ENCODE data around the gene BOK. TPM values are rescaled to one million over a fixed set of nuclear protein-coding genes. Genes with fewer than 3 reads are reported as not detected.

Gene BOK
- total RNA-seq, 2 donors from 2014 or later, result 0.10 TPM; not detected in 1

DNA sequence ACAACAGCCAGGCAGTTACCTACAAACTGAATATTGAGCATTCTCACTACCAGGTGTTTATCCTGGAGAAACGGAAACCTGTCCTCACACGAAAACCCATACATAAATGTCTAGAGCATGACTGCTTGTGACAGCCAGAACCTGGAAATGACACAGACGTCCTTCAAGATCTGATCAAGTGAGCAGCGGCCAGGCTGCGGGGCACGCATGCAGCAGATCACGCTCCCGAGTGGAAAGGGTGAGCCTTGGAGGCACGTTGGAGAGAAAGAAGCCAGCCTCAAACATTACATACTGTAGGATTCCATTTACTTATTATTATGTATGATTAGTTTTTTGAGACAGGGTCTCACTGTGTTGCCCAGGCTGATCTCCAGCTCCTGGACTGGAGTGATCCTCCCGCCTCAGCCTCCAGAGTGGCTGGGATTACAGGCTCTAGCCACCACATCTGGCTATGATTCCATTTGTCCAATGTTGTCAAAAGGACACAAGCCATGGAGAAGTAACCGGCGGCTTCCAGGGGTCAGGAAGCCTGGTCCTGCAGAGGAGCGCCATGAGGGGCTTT, 27.3 kb upstream of the BOK start:
- ATAC-seq (replicated peaks in 1 of 2) (no peak), DNase-seq (no peak)
- Mint-ChIP-seq H3K27ac (no peak overlapping the region), H3K9me3 (peaks cover 0 to 2% of the 10 kb centered on the region in 2 donors), H3K36me3 (ENCODE audit: insufficient read depth in 2 of 2) (no peaks in the 10 kb centered on the region), H3K4me1 (ENCODE audit: low read depth) (no peaks in the 10 kb centered on the region), H3K27me3 (ENCODE audit: low read depth) (no peaks in the 10 kb centered on the region), H3K4me3 (no peak overlapping the region)

- no peaks in the 10 kb centered on the region for H3K36me3 Mint-ChIP-seq (ENCODE audit: insufficient read depth in 2 of 2)
Measured at GRCh38 chr2:241532168-241532567, 26.4 kb upstream of the BOK start.

DNA sequence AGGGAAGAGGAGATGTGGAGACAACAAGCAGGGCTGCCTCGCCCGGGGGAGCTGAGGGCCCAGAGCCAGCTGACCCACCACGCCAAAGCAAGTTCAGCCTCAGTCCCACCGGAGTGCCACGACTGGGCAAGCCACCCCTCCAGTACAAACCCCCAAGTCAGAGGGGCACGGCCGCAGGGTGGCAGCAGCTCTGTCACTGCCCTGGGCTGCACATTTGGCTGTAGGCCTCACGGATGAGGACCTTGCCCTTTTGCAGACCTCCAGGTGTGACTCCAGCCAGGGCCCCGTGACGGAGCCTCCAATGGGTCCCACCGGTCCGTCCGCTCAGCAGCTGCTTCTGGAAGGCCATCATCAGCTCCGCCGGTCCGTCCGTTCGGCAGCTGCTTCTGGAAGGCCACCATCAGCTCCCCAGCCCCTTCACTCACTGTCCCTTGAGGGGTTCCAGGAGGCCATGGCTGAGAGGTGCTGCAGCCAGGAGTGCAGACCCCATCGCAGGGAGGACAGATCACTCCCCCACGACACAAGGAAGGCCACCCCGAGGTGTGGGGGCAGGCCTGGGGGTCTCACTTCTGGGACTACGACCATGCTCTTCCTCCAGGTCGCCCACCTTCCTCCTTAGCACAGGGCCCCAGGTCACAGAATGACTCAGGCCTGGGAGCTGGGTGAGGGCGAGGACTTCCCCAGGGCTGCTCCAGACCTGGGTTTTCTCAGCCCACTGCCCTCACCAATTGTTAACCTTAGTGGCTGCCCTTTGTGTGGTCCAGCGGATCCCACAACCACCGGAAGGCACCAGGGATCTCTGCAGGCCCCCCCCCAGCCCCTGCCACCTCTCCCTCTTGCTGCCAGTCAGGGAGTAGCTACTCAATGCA, 25.6 kb upstream of the BOK start:
- H3K4me3 Mint-ChIP-seq, result no peak overlapping the region
- H3K9me3 Mint-ChIP-seq, result no peaks in the 10 kb centered on the region
- DNase-seq (no peak), ATAC-seq (replicated peaks in 1 of 2) (no peak)
- no peak overlapping the region for H3K27ac Mint-ChIP-seq
- H3K36me3 Mint-ChIP-seq (ENCODE audit: insufficient read depth in 2 of 2), result no peaks in the 10 kb centered on the region
- H3K27me3 Mint-ChIP-seq (ENCODE audit: low read depth), result no peaks in the 10 kb centered on the region
- H3K4me1 Mint-ChIP-seq (ENCODE audit: low read depth), result no peaks in the 10 kb centered on the region

More at GRCh38 chr2:241532168-241532567, 26.4 kb upstream of the BOK start:
- Mint-ChIP-seq H3K27ac (no peak overlapping the region), H3K9me3 (no peaks in the 10 kb centered on the region), H3K4me3 (no peak overlapping the region), H3K27me3 (ENCODE audit: low read depth) (no peaks in the 10 kb centered on the region), H3K4me1 (ENCODE audit: low read depth) (no peaks in the 10 kb centered on the region)
- DNase-seq, result no peak
- ATAC-seq (replicated peaks in 1 of 2), result no peak

DNA sequence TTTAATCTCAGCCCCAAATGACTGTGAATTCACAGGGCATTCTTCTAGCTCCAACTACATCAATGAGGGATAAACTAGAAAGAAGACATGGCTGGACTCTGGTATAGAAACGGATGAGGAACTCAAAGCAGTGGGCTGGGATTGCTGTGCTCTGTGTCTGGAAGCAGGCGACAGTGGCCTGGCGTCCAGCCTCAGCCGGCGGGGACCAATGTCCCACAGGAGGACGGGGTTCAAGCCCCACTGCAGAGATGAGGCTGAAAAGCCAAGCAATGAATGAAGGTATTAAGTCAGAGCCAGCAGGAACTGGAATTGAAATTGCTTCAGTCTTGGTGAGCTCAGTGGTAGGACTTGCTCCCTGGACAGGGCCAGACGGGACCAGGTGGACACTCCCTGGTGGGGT, 24.3 kb upstream of the BOK start:
- Mint-ChIP-seq H3K9me3 (no peaks in the 10 kb centered on the region), H3K4me1 (ENCODE audit: low read depth) (no peaks in the 10 kb centered on the region), H3K27ac (no peak overlapping the region), H3K4me3 (no peak overlapping the region), H3K36me3 (ENCODE audit: insufficient read depth in 2 of 2) (no peaks in the 10 kb centered on the region), H3K27me3 (ENCODE audit: low read depth) (peaks cover 10% of the 10 kb centered on the region)
- no peak for DNase-seq
- no peak for ATAC-seq (replicated peaks in 1 of 2)

GRCh38 chr2:241534701-241535375, 23.7 kb upstream of the BOK start:
- DNase-seq, result no peak
- no peaks in the 10 kb centered on the region for H3K9me3 Mint-ChIP-seq
- H3K36me3 Mint-ChIP-seq (ENCODE audit: insufficient read depth in 2 of 2), result no peaks in the 10 kb centered on the region
- no peak for ATAC-seq (replicated peaks in 1 of 2)
- H3K27me3 Mint-ChIP-seq (ENCODE audit: low read depth), result peaks cover 10% of the 10 kb centered on the region
- H3K4me1 Mint-ChIP-seq (ENCODE audit: low read depth), result no peaks in the 10 kb centered on the region
- no peak overlapping the region for H3K4me3 Mint-ChIP-seq
- H3K27ac Mint-ChIP-seq, result no peak overlapping the region

- Mint-ChIP-seq H3K4me3 (no peak overlapping the region), H3K36me3 (ENCODE audit: insufficient read depth in 2 of 2) (no peaks in the 10 kb centered on the region), H3K4me1 (ENCODE audit: low read depth) (peaks cover 6% of the 10 kb centered on the region), H3K9me3 (no peaks in the 10 kb centered on the region), H3K27me3 (ENCODE audit: low read depth) (peaks cover 10% of the 10 kb centered on the region), H3K27ac (no peak overlapping the region)
- ATAC-seq (replicated peaks in 1 of 2) (no peak), DNase-seq (no peak)
Measured at GRCh38 chr2:241535871-241536655, 22.5 kb upstream of the BOK start.

GRCh38 chr2:241538838-241539615, 19.5 kb upstream of the BOK start:
- H3K27me3 Mint-ChIP-seq (ENCODE audit: low read depth), result peaks cover 16% of the 10 kb centered on the region
- ATAC-seq (replicated peaks in 1 of 2) (no peak), DNase-seq (no peak)
- no peak overlapping the region for H3K4me3 Mint-ChIP-seq
- no peak overlapping the region for H3K27ac Mint-ChIP-seq
- H3K36me3 Mint-ChIP-seq (ENCODE audit: insufficient read depth in 2 of 2), result no peaks in the 10 kb centered on the region
- peaks cover 6% of the 10 kb centered on the region for H3K4me1 Mint-ChIP-seq (ENCODE audit: low read depth)
- H3K9me3 Mint-ChIP-seq, result no peaks in the 10 kb centered on the region

DNA sequence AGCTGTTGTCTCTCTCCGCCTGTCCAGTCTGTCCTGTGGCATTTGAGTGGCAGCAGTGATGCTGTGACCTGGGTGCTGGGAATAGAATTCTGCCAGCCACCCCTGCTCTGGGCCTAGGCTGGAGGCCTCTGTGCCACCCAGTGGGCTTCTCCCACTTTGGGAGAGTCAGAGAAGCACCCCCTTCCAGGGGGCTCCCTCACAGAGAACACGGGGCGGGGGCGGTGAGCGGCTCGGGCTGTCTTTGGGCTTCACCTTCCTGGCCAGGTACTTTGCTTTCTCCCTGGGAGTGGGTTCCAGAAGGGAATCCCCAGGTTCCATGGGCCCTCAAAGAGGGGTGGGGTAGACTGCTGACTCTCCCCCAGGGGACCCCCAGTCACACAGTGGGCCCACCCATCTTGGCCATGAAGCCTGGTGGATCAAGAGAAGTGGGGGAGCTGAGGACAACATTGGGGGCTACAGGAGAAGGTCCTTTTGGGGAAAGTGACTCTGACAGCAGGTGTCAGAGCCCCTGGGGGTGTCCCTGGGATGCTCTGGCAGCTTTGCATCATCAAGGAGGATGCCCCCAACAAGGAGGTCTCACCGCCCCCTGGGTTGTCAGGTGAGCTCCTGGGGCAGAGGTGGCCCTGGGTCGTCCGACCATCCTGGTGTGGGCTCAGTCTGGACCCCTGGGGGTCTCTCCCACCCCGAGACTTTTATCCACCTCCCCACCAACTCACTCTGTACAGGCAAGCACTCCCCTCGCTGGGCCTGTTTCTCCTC, 18.8 kb upstream of the BOK start:
- DNase-seq, result no peak
- no peak for ATAC-seq (replicated peaks in 1 of 2)
- H3K4me3 Mint-ChIP-seq, result no peak overlapping the region
- H3K27ac Mint-ChIP-seq, result no peak overlapping the region
- H3K4me1 Mint-ChIP-seq (ENCODE audit: low read depth), result peaks cover 6% of the 10 kb centered on the region
- H3K9me3 Mint-ChIP-seq, result no peaks in the 10 kb centered on the region
- peaks cover 16% of the 10 kb centered on the region for H3K27me3 Mint-ChIP-seq (ENCODE audit: low read depth)
- no peaks in the 10 kb centered on the region for H3K36me3 Mint-ChIP-seq (ENCODE audit: insufficient read depth in 2 of 2)

DNA sequence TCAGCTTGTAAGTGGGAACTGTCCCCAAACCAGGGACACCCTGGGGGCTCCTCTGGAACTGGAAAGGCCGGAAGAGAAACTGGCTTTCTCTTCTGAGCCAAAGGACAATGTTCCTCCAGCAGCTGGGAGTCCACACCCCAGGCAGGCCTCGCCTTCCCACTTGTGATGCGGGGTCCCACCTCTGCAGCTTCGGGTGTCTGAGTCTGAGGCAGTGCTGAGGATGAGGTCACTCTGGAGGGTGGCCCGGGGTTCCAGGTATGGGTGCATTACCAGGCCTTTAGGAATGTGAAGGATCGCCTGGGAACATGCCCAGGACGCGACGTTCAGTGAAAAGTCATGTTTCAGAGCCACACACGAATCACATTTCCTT, 18.2 kb upstream of the BOK start:
- Mint-ChIP-seq H3K27ac (no peak overlapping the region), H3K9me3 (no peaks in the 10 kb centered on the region), H3K4me1 (ENCODE audit: low read depth) (peaks cover 6% of the 10 kb centered on the region), H3K36me3 (ENCODE audit: insufficient read depth in 2 of 2) (no peaks in the 10 kb centered on the region), H3K27me3 (ENCODE audit: low read depth) (peaks cover 16% of the 10 kb centered on the region), H3K4me3 (peak overlapping the region; percentile 60 to 78)
- DNase-seq (no peak), ATAC-seq (replicated peaks in 1 of 2) (no peak)

DNA sequence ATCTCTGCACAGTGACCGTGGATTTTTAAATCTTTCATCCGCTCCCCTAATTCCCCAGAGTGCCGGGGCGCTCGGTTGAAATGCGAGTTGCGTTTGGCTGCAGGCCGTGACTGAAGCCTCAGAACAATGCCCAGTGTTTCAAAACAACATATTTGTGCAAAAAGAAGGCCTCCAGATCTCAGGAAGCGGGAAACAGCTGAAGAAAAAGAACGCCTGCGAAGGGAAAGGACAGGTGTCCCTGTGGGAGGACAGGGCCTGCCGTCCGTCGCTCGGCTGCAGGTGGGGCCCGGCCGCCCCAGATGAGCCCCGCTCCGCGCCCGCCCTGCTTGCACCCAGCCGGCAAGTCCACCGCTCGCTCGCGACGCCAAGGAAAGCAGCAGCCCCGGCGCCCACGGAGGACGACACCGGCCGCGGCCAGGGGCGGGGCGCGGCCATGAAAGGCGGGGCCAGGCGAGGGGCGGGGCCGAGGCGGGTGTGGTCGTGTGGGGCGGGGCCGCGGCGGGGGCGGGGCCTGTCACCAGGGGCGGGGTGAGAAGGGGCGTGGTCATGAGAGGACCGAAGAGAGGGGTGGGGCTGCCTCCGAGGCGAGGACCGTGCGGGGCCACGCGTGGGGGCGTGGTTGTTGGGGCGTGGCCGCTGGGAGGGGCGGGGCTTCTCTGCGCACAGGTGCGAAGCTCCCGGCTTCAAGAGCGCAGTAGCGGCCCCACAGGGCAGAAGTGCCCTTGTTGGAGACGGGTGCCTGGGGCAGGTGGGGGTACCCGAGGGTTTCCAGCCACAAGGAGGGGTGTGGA, 17.6 kb upstream of the BOK start:
- H3K9me3 Mint-ChIP-seq, result no peaks in the 10 kb centered on the region
- H3K36me3 Mint-ChIP-seq (ENCODE audit: insufficient read depth in 2 of 2), result no peaks in the 10 kb centered on the region
- ATAC-seq (replicated peaks in 1 of 2) (peak; percentile 82 to 83), DNase-seq (peak; percentile 72 to 74)
- H3K27ac Mint-ChIP-seq, result no peak overlapping the region
- peak overlapping the region; percentile 60 to 78 for H3K4me3 Mint-ChIP-seq
- H3K27me3 Mint-ChIP-seq (ENCODE audit: low read depth), result peaks cover 16% of the 10 kb centered on the region
- peaks cover 6% of the 10 kb centered on the region for H3K4me1 Mint-ChIP-seq (ENCODE audit: low read depth)

DNA sequence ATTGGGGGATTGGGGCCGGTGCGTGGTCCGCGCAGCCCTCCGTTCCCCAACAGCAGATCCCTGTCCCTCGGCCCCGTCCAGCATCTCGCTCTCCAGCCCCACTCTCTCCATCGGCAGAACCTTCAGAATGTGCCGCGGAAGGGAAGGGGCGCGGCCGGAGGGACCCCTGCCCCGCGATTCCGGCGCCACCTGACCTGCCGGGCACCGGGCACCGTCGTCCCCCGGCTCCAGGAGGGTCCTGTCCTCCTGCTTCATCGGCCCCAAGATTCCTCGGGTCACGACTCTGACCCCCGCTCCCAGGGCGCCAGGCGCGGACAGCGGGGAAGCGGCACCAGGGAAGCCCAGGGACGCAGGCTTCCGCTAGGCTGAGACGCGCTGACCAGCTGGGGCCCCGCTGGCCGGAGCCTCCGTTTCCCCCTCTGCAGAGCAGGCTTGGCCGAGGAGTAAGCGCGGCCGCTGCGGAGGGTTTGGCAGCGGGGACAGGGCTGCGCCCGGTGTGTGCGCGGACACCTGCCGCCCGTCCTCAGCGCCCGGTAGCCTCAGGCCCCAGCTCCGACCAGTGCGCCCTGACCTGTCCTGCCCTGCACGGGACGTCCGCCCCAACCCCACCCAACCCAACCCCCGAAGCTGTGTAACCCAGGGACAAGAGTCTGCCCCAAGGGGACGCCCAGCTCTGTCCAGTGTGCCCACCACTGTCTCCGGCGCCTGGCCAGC, 16.8 kb upstream of the BOK start:
- peak overlapping the region in 1 of 2 donors; percentile 51 for H3K4me3 Mint-ChIP-seq
- peaks cover 16% of the 10 kb centered on the region for H3K27me3 Mint-ChIP-seq (ENCODE audit: low read depth)
- H3K27ac Mint-ChIP-seq, result no peak overlapping the region
- ATAC-seq (replicated peaks in 1 of 2) (no peak), DNase-seq (no peak)
- no peaks in the 10 kb centered on the region for H3K36me3 Mint-ChIP-seq (ENCODE audit: insufficient read depth in 2 of 2)
- H3K9me3 Mint-ChIP-seq, result no peaks in the 10 kb centered on the region
- peaks cover 6% of the 10 kb centered on the region for H3K4me1 Mint-ChIP-seq (ENCODE audit: low read depth)

All from activated T-cell treated with anti-CD3 and anti-CD28 coated beads, Interleukin-2, amount 50 U/mL, for 72 hours (primary cell).